Lung (tissue), 12 donors: Measurements from ENCODE around the gene TMEM9. TPM values are rescaled to one million over a fixed set of nuclear protein-coding genes. Genes with fewer than 3 reads are reported as not detected.

Source experiments
- ATAC-seq: fragments of 200-7000 bp; cut with Tn5 transposase; one replicate; pipeline ENCODE4 v1.9.1; 2020; ENCODE audit warnings: moderate number of reproducible peaks; ENCODE audit not compliant: insufficient read depth, low FRiP score
- DNase-seq, 3 donors: peaks; one replicate each; pipeline ENCODE4 v3.0.0-alpha.2; 2013 to 2017
- H3K27ac ChIP-seq, 2 donors: one replicate each; pipeline ENCODE4 v1.5.1; 2013; ENCODE audit warnings: mild to moderate bottlenecking in 2 of 2, moderate library complexity in 2 of 2, control low read depth in 1 of 2, inconsistent platforms in 1 of 2, low read depth in 1 of 2, low read length in 1 of 2
- H3K27me3 ChIP-seq, 3 donors: one replicate each; pipeline ENCODE4 v1.5.1; 2013; ENCODE audit warnings: low read length in 2 of 3; ENCODE audit not compliant: control insufficient read depth in 3 of 3, insufficient read depth in 3 of 3
- H3K36me3 ChIP-seq, 4 donors: one replicate each; pipeline ENCODE4 v1.5.1; 2013; ENCODE audit warnings: low read length in 4 of 4, mild to moderate bottlenecking in 1 of 4, moderate library complexity in 1 of 4; ENCODE audit not compliant: control insufficient read depth in 4 of 4, insufficient read depth in 4 of 4
- H3K4me1 ChIP-seq, 5 donors: one replicate each; pipeline ENCODE4 v1.5.1; 2013; ENCODE audit warnings: low read length in 5 of 5, mild to moderate bottlenecking in 2 of 5, moderate library complexity in 1 of 5; ENCODE audit not compliant: control insufficient read depth in 5 of 5, insufficient read depth in 5 of 5
- H3K4me3 ChIP-seq: one replicate; pipeline ENCODE4 v1.5.1; 2013; ENCODE audit warnings: mild to moderate bottlenecking, control low read depth, moderate library complexity
- H3K9ac ChIP-seq, 2 donors: one replicate each; pipeline ENCODE4 v1.5.1; 2013; ENCODE audit warnings: low read length in 2 of 2, control low read depth in 1 of 2; ENCODE audit not compliant: insufficient read depth in 1 of 2
- H3K9me3 ChIP-seq, 4 donors: one replicate each; pipeline ENCODE4 v1.5.1; 2013; ENCODE audit warnings: low read length in 3 of 4, mild to moderate bottlenecking in 1 of 4, moderate library complexity in 1 of 4; ENCODE audit not compliant: control insufficient read depth in 4 of 4, insufficient read depth in 3 of 4
- WGBS, 2 donors: extraction: QIAGEN DNeasy Blood & Tissue Kit; methylation state at CpG; one replicate each; pipeline ENCODE4 v1.1.7; 2013; 5-methylcytosine and 5-hydroxymethylcytosine counted together
- polyA plus RNA-seq, 2 donors: library from polyadenylated mRNA; stranded (reverse); fragments of 200-250 nt; gene quantifications; one replicate each; pipeline ENCODE4 v1.2.1, GENCODE V29; 2013
- total RNA-seq, 2 donors: library from RNA; depleted of rRNA in 1 of 2; stranded (reverse); fragments of >200 nt in 1 of 2; gene quantifications; one replicate each; pipeline ENCODE4 v1.2.1, GENCODE V29; 2014 to 2021
- TF ChIP-seq, protein P1 (sequence below): IDR thresholded peaks from 2 replicates; pipeline ENCODE4 v1.5.1; 2012; ENCODE audit warnings: mild to moderate bottlenecking; ENCODE audit errors: control extremely low read depth, extremely low read depth
- donor health status: control.
- donor health status: control.
- donor health status: Bipolar disorder and iron deficiency.
- donor health status: healthy.
- donor health status: DM: yes; HTN: yes; CAD: no.

Gene TMEM9
- total and polyA plus RNA-seq, 4 donors, result 64.8 to 89.7 (median 77.6) TPM

GRCh38 chr1:201192261-201192788 is 38.1 kb upstream of the TMEM9 start:
- DNase-seq (peak in 2 of 3 donors; percentile 31 to 47), ATAC-seq (no peak)
- H3K36me3 ChIP-seq, result no peaks in the 10 kb centered on the region
- 87 to 92% methylated on average over 3 of the region's 3 CpGs for WGBS, 2 donors
- no peak overlapping the region for H3K9ac ChIP-seq
- no peak overlapping the region for H3K27ac ChIP-seq
- H3K9me3 ChIP-seq, result no peaks in the 10 kb centered on the region
- peaks cover 0 to 5% (median 0%) of the 10 kb centered on the region in 3 donors for H3K27me3 ChIP-seq
- no peak overlapping the region for H3K4me3 ChIP-seq
- TF ChIP-seq, protein P1, sequence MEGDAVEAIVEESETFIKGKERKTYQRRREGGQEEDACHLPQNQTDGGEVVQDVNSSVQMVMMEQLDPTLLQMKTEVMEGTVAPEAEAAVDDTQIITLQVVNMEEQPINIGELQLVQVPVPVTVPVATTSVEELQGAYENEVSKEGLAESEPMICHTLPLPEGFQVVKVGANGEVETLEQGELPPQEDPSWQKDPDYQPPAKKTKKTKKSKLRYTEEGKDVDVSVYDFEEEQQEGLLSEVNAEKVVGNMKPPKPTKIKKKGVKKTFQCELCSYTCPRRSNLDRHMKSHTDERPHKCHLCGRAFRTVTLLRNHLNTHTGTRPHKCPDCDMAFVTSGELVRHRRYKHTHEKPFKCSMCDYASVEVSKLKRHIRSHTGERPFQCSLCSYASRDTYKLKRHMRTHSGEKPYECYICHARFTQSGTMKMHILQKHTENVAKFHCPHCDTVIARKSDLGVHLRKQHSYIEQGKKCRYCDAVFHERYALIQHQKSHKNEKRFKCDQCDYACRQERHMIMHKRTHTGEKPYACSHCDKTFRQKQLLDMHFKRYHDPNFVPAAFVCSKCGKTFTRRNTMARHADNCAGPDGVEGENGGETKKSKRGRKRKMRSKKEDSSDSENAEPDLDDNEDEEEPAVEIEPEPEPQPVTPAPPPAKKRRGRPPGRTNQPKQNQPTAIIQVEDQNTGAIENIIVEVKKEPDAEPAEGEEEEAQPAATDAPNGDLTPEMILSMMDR, result no peak
- peaks cover 0 to 6% (median 0%) of the 10 kb centered on the region in 5 donors for H3K4me1 ChIP-seq

DNA sequence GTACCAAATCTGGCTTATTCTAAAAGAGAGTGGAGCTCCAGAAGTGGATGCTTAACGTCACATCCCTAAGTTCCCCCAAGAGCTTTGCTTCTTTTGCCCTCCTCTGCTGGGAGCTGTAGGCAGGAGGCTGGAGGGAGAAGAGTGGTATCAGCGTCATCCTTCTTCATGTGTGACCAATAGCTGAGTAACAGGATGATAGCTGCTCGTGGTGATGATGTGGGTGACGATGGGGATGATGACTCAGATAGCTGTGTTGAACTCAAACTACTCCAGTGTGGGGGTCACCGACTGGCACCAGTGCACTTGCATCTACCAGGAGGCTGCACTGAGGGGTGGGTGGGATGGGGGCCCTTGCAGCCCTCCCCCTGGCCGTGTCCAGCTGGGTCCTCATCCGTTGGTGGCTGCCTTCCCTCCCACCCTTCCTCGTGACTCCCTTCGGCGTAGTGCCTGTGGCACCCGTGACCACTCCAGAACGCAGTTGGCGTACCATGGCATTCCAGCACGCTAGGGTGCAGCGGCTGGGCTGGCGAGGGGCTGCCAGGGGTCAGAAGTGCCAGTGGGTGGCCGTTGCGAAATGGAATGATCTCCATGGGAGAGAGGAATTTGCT is 37.5 kb upstream of the TMEM9 start:
- Histone ChIP-seq H3K27me3 (peaks cover 0 to 5% (median 0%) of the 10 kb centered on the region in 3 donors), H3K4me3 (no peak overlapping the region), H3K4me1 (peaks cover 0 to 6% (median 0%) of the 10 kb centered on the region in 5 donors), H3K27ac (no peak overlapping the region), H3K36me3 (no peaks in the 10 kb centered on the region), H3K9ac (no peak overlapping the region), H3K9me3 (no peaks in the 10 kb centered on the region)
- WGBS, 2 donors, result 70 to 83% methylated on average over 18 of the region's 18 CpGs
- DNase-seq (no peak), ATAC-seq (no peak)
- TF ChIP-seq, protein P1, result no peak

DNA sequence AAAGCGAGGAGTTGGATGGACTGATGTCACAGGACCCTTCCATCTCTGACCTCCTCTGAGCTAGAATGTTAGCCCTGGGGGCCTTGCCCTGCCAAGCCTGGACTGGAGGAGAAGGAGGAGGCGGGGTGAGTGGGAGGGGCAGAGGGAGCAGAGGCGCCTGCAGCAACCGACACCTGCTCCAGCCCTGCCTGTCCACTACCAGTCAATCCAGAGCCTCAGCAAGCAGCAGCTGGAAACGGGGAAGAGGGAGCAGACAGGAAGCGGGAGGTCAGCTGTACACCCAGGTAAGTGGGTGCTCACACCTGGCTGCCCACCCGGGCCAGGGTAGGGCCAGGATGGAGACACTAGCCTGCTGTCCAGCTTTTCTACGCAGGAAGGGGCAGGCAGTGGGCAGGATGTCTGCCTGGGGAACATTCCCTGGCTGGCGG is 36.4 kb upstream of the TMEM9 start, which contains the start of gene IGFN1:
TSS of gene IGFN1 (plus strand) at position 201 of the 428 bp plus-strand sequence. CDS start 2,470 bp downstream, outside the sequence.
- H3K36me3 ChIP-seq, result no peaks in the 10 kb centered on the region
- H3K4me1 ChIP-seq, result peaks cover 0 to 15% (median 4%) of the 10 kb centered on the region in 5 donors
- ATAC-seq (no peak), DNase-seq (no peak)
- peaks cover 0 to 5% (median 0%) of the 10 kb centered on the region in 3 donors for H3K27me3 ChIP-seq
- no peak within 1 kb of the TSS for H3K27ac ChIP-seq
- no peak within 1 kb of the TSS for H3K9ac ChIP-seq
- TF ChIP-seq, protein P1, result no peak
- no peaks in the 10 kb centered on the region for H3K9me3 ChIP-seq
- no peak within 1 kb of the TSS for H3K4me3 ChIP-seq
- WGBS, 2 donors, result 53 to 54% methylated on average over 8 to 9 of the region's 9 CpGs
